WTC11 (cell line): ENCODE measurements around the gene ADAM8. TPM values are rescaled to one million over a fixed set of nuclear protein-coding genes. Genes with fewer than 3 reads are reported as not detected.
A peak's percentile ranks its signal among the peaks of the same experiment; 100 is the strongest.

Experiments used
- ATAC-seq: fragments of 200-7000 bp; cut with Tn5 transposase; 2 replicates; pipeline ENCODE4 v1.10.0; 2021; ENCODE audit warnings: mild to moderate bottlenecking, moderate library complexity
- CTCF ChIA-PET: fragments of 300-600 bp; sonication (Branson Sonifier 250); formaldehyde crosslinking; loops from one replicate; lab custom pipeline; 2021; ENCODE audit warnings: antibody characterized with exemption; lab: Charles Lee
- POLR2A ChIA-PET: fragments of 350-600 bp; sonication (Branson Sonifier 250); formaldehyde crosslinking; loops from one replicate; lab custom pipeline; 2021; ENCODE audit warnings: antibody characterized with exemption; lab: Charles Lee
- DNase-seq: peaks from one replicate; pipeline ENCODE4 v3.0.0; 2021; ENCODE audit warnings: low spot score
- H3K27ac Mint-ChIP-seq: 2 replicates; pipeline ENCODE4 v1.8.0; 2021; ENCODE audit warnings: mixed read lengths
- H3K27me3 Mint-ChIP-seq: 2 replicates; pipeline ENCODE4 v1.8.0; 2021; ENCODE audit warnings: low read depth, mild to moderate bottlenecking, moderate library complexity, mixed read lengths
- H3K36me3 Mint-ChIP-seq: 2 replicates; pipeline ENCODE4 v1.8.0; 2021; ENCODE audit warnings: mixed read lengths
- H3K4me1 Mint-ChIP-seq: 2 replicates; pipeline ENCODE4 v1.8.0; 2022; ENCODE audit warnings: mixed read lengths
- H3K4me3 Mint-ChIP-seq: 2 replicates; pipeline ENCODE4 v1.8.0; 2021; ENCODE audit warnings: mild to moderate bottlenecking, moderate library complexity, mixed read lengths
- H3K9me3 Mint-ChIP-seq: 2 replicates; pipeline ENCODE4 v1.8.0; 2021; ENCODE audit warnings: mixed read lengths
- AR ChIP-seq: fragments of 250-450 bp; sonication (Bioruptor Pico); IDR thresholded peaks from 2 replicates; pipeline ENCODE4 v1.9.0; 2021; ENCODE audit warnings: mild to moderate bottlenecking
- ATF1 ChIP-seq: sonication (generic); formaldehyde crosslinking; IDR thresholded peaks from 2 replicates; pipeline ENCODE4 v1.8.1; 2023; ENCODE audit warnings: mild to moderate bottlenecking, moderate library complexity, missing genetic modification reagents
- E2F5 ChIP-seq: sonication (generic); formaldehyde crosslinking; IDR thresholded peaks from 2 replicates; pipeline ENCODE4 v1.8.1; 2022; ENCODE audit warnings: mild to moderate bottlenecking, moderate library complexity, missing genetic modification reagents
- ELF4 ChIP-seq: sonication (generic); formaldehyde crosslinking; IDR thresholded peaks from 2 replicates; pipeline ENCODE4 v1.8.1; 2022; ENCODE audit warnings: low read depth, mild to moderate bottlenecking, moderate library complexity, missing genetic modification reagents
- ESRRA ChIP-seq: sonication (generic); formaldehyde crosslinking; IDR thresholded peaks from 2 replicates; pipeline ENCODE4 v1.8.1; 2022; ENCODE audit warnings: mild to moderate bottlenecking, missing genetic modification reagents, borderline replicate concordance
- HMGA2 ChIP-seq: fragments of 250-450 bp; sonication (Bioruptor Pico); IDR thresholded peaks from 2 replicates; pipeline ENCODE4 v1.4.0; 2021; ENCODE audit warnings: mild to moderate bottlenecking, moderate library complexity
- HMGXB4 ChIP-seq: sonication (generic); formaldehyde crosslinking; IDR thresholded peaks from 2 replicates; pipeline ENCODE4 v1.8.1; 2023; ENCODE audit warnings: mild to moderate bottlenecking, moderate library complexity, missing genetic modification reagents
- KAT7 ChIP-seq: sonication (generic); formaldehyde crosslinking; IDR thresholded peaks from 2 replicates; pipeline ENCODE4 v1.8.1; 2023; ENCODE audit warnings: missing genetic modification reagents, mild to moderate bottlenecking, borderline replicate concordance
- MLX ChIP-seq: sonication (generic); formaldehyde crosslinking; IDR thresholded peaks from 2 replicates; pipeline ENCODE4 v1.8.1; 2023; ENCODE audit warnings: mild to moderate bottlenecking, missing genetic modification reagents, moderate library complexity
- PRRX2 ChIP-seq: fragments of 250-450 bp; sonication (Bioruptor Pico); IDR thresholded peaks from 2 replicates; pipeline ENCODE4 v1.8.0; 2021; ENCODE audit warnings: mild to moderate bottlenecking
- RELA ChIP-seq: sonication (generic); formaldehyde crosslinking; IDR thresholded peaks from 2 replicates; pipeline ENCODE4 v1.8.1; 2022; ENCODE audit warnings: missing genetic modification reagents, mild to moderate bottlenecking, borderline replicate concordance
- SOX15 ChIP-seq: fragments of 250-450 bp; sonication (Bioruptor Pico); IDR thresholded peaks from 2 replicates; pipeline ENCODE4 v1.9.0; 2021; ENCODE audit warnings: mild to moderate bottlenecking
- ZBTB43 ChIP-seq: sonication (generic); formaldehyde crosslinking; IDR thresholded peaks from 2 replicates; pipeline ENCODE4 v1.8.1; 2023; ENCODE audit warnings: mild to moderate bottlenecking, missing genetic modification reagents
- ZMAT4 ChIP-seq: fragments of 250-450 bp; sonication (Bioruptor Pico); IDR thresholded peaks from 2 replicates; pipeline ENCODE4 v1.9.0; 2021; ENCODE audit warnings: mild to moderate bottlenecking
- ZNF532 ChIP-seq: fragments of 250-450 bp; sonication (Bioruptor Pico); IDR thresholded peaks from 2 replicates; pipeline ENCODE4 v1.9.0; 2021; ENCODE audit warnings: mild to moderate bottlenecking, borderline replicate concordance
- total RNA-seq: library from RNA; stranded (reverse); gene quantifications from 3 replicates; pipeline ENCODE4 v1.2.3, GENCODE V29; 2021

The ADAM8 gene
- total RNA-seq, 1 experiment from 2014 or later: 7.2 TPM

- ChIA-PET POLR2A (no interaction called here), CTCF (interaction anchor here (0.9 kb wide), 1 partner anchor 11 kb away, joined by 3 read pairs; no protein-coding TSS in a partner anchor)
- peak; percentile 0; the same call in 1 of the 2 replicates for ATAC-seq
- H3K4me1 Mint-ChIP-seq: peaks cover 44% of the 10 kb centered on the region
- H3K27me3 Mint-ChIP-seq: peaks cover 61% of the 10 kb centered on the region
- no peak overlapping the region for H3K4me3 Mint-ChIP-seq
- H3K9me3 Mint-ChIP-seq: no peaks in the 10 kb centered on the region
- TF ChIP-seq AR (CRISPR knock-in tag): no peak
- TF ChIP-seq ATF1: no peak
- TF ChIP-seq HMGA2: no peak
- TF ChIP-seq HMGXB4 (CRISPR knock-in tag): 0 out of 2 replicates have a peak, but pooled peaks have one; percentile 38
- no peak for TF ChIP-seq ZMAT4 (CRISPR knock-in tag)
- no peak for TF ChIP-seq MLX (CRISPR knock-in tag)
- 0 out of 2 replicates have a peak, but pooled peaks have one; percentile 35 for TF ChIP-seq KAT7 (CRISPR knock-in tag)
- TF ChIP-seq ESRRA (CRISPR knock-in tag): 0 out of 2 replicates have a peak, but pooled peaks have one; percentile 57
- TF ChIP-seq RELA (CRISPR knock-in tag): peak; percentile 65; the same call in 1 of the 2 replicates
- no peak for TF ChIP-seq E2F5
- H3K27ac Mint-ChIP-seq: no peak overlapping the region
- DNase-seq: peak; percentile 54
- H3K36me3 Mint-ChIP-seq: peaks cover 9% of the 10 kb centered on the region
Observed at GRCh38 chr10:133236401-133237240, 40.0 kb downstream of the ADAM8 start.

GRCh38 chr10:133235932-133236331 lies 40.7 kb downstream of the ADAM8 start:
- CTCF ChIA-PET: no interaction called here
- DNase-seq: no peak
- POLR2A ChIA-PET: no interaction called here
- Mint-ChIP-seq H3K27me3 (peaks cover 68% of the 10 kb centered on the region), H3K4me3 (peak overlapping the region; percentile 62), H3K9me3 (no peaks in the 10 kb centered on the region), H3K4me1 (peaks cover 42% of the 10 kb centered on the region), H3K36me3 (peaks cover 6% of the 10 kb centered on the region), H3K27ac (no peak overlapping the region)
- TF ChIP-seq PRRX2 (CRISPR knock-in tag) (no peak), ELF4 (no peak), SOX15 (no peak), ZBTB43 (CRISPR knock-in tag) (no peak), ZNF532 (CRISPR knock-in tag) (no peak)
- ATAC-seq: no peak
